Esophagus squamous epithelium (tissue), 4 donors: ENCODE results near the gene DDA1.

ENCODE experiments used
- CTCF ChIP-seq, 6 experiments: fragments of 450-650 bp in 4 of 6; fragments of 200-600 bp in 2 of 6; sonication (generic) in 2 of 6; IDR thresholded peaks; one replicate each; pipeline ENCODE4 v1.5.1; 2016 to 2019; ENCODE audit warnings: antibody characterized with exemption in 6 of 6, mild to moderate bottlenecking in 4 of 6, moderate library complexity in 4 of 6
- POLR2A ChIP-seq, 4 donors: fragments of 450-650 bp; IDR thresholded peaks; one replicate each; pipeline ENCODE4 v1.6.1; 2017; ENCODE audit warnings: antibody characterized with exemption in 4 of 4, mild to moderate bottlenecking in 4 of 4, moderate library complexity in 3 of 4

GRCh38 chr19:17325133-17325532 lies 15.8 kb downstream of the DDA1 start:
- TF ChIP-seq CTCF (IDR thresholded peaks at IDR 0.05), result no peak
- no peak for TF ChIP-seq POLR2A (IDR thresholded peaks at IDR 0.05)
